LNCAP (cell line): ENCODE results near the gene OR5AU1.

Source experiments
- CTCF ChIP-seq: fragments of 450-650 bp; IDR thresholded peaks from 2 replicates; pipeline ENCODE4 v1.5.1; 2017; ENCODE audit warnings: mild to moderate bottlenecking

Gene OR5AU1

DNA sequence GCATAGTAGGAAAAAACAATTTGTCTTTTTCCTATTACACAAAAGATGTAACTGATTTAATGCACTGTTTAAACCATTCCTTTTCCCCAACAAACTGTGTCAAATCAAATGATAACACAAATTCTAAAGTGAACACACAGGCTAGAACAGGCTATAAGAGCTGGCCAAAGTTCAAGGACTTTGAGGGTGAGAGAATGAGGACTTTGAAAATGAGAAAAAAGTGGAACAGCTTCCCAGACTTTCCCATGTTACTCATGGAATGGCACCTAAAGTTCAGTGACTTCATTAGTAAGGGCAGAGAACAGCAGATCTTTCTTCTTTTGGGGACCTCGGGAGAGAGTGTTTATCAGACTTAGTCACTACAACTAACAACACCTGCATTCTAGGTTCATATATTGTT is 32.4 kb downstream of the OR5AU1 start:
- no peak for TF ChIP-seq CTCF

GRCh38 chr14:21121122-21121521 is 34.7 kb downstream of the OR5AU1 start:
- no peak for TF ChIP-seq CTCF

DNA sequence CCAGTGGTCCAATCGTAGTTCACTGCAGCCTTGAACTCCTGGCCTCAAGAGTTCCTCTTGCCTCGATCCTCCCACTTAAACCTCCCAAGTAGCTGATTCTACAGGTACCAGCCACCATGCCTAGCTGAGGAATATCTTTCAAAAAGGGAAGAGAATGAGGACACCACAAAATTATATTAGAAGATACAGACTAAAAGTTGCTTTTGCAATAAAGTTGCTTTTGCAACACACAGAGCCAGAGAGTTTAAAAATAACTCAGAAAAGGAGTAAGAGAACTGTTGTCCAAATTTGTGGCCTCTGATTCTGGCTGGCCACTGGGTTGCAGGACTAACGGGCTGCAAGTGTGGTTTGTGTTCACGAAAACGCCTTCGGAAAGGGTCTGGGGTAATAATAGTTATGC is 35.2 kb downstream of the OR5AU1 start:
- TF ChIP-seq CTCF = no peak

GRCh38 chr14:21118933-21119332 is 36.9 kb downstream of the OR5AU1 start:
- TF ChIP-seq CTCF = no peak

DNA sequence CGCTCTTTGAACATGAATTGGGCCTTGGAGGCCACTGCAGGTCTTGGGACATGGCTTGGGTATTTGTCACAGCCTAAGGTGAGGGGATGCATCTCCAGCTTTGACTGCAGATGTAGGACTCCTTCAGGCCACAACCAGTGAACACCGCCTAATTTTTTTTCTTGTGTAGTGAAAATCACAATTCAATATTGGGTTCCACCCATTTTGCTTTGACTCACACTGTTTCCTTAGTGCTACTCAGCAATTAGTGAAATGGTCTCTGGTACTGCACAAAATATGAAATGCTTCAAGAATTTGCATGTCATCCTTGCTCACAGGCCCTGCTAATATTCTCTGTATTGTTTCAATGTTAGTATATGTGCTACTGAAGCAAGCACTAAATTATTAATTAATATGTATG is 42.5 kb downstream of the OR5AU1 start:
- no peak for TF ChIP-seq CTCF

DNA sequence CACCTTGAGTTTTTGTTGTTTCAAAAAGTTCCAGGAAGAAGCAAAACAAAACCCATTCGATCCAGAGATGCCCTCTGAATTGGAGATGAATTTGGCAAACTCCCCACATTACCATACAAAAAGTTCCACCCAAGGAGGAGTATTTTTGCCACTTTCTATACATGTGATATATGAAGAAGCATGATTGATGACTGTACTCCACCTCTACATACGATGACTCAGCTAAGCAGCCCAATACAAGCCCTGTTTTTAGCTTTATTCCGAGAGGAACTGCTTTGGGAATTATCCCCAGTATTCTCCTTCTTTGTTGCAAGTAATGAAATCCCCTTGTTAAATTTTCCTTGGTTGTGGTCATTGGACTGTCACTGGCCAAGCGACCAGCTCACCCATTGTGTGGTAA is 43.6 kb downstream of the OR5AU1 start:
- TF ChIP-seq CTCF = no peak

GRCh38 chr14:21109377-21110138 is 46.3 kb downstream of the OR5AU1 start:
- TF ChIP-seq CTCF = no peak

DNA sequence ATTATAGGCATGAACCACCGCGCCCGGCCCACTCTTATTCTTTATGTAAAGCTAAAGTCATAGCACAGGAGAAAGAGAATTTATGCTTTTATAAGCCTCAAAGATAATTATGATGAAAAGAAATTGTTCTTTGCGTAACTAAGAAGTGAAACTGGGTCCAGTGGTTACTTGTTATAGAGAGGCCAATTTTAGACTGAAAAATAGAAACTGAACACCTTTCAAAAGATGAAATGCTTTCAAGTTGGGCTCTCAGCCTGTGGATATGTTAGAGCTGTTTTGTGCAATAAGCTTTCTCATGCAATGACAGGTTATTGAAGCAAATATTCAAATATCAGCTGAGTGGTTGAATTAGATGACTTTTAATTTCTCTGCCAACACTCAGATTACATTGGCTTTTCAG is 47.1 kb downstream of the OR5AU1 start:
- no peak for TF ChIP-seq CTCF
